Keratinocyte (primary cell): Measurements from ENCODE around the gene TIE1. TPM values are rescaled to one million over a fixed set of nuclear protein-coding genes. Genes with fewer than 3 reads are reported as not detected.

Source experiments
- DNase-seq: peaks from one replicate; pipeline ENCODE4 v3.0.0-alpha.2; 2011; ENCODE audit warnings: low read depth, missing footprints, low spot score
- FAIRE-seq: peaks from 2 replicates; lab custom pipeline; 2011; peaks lifted over from hg19 to GRCh38; lab: Jason Lieb, UNC
- H2AFZ ChIP-seq: 2 replicates; pipeline ENCODE4 v1.6.0; 2012; ENCODE audit warnings: low read length, control low read depth, inconsistent platforms; ENCODE audit not compliant: control insufficient read depth
- H3K27ac ChIP-seq: 2 replicates; pipeline ENCODE4 v1.5.1; 2011; ENCODE audit warnings: low read length; ENCODE audit not compliant: control insufficient read depth, insufficient read depth
- H3K27me3 ChIP-seq: 3 replicates; pipeline ENCODE4 v1.6.0; 2011; ENCODE audit warnings: low read length; ENCODE audit not compliant: control insufficient read depth, insufficient read depth; ENCODE audit errors: extremely low read depth
- H3K36me3 ChIP-seq, 2 experiments: 2 replicates in 1 of 2; 3 replicates in 1 of 2; pipeline ENCODE4 v1.5.1; 2011; ENCODE audit warnings: low read length in 2 of 2, mild to moderate bottlenecking in 1 of 2; ENCODE audit not compliant: control insufficient read depth in 2 of 2, insufficient read depth in 2 of 2; ENCODE audit errors: extremely low read depth in 1 of 2
- H3K4me1 ChIP-seq: 3 replicates; pipeline ENCODE4 v1.5.1; 2011; ENCODE audit warnings: low read length; ENCODE audit not compliant: control insufficient read depth, insufficient read depth; ENCODE audit errors: extremely low read depth
- H3K4me2 ChIP-seq: 3 replicates; pipeline ENCODE4 v1.6.0; 2011; ENCODE audit warnings: low read depth, low read length; ENCODE audit not compliant: control insufficient read depth, insufficient read depth; ENCODE audit errors: extremely low read depth
- H3K4me3 ChIP-seq, 3 experiments: fragments of 200-600 bp in 1 of 3; sonication (generic) in 1 of 3; 2 replicates in 2 of 3; 3 replicates in 1 of 3; pipeline ENCODE4 v1.5.1; 2011 to 2016; ENCODE audit warnings: low read length in 3 of 3, mild to moderate bottlenecking in 3 of 3, control low read depth in 2 of 3, inconsistent platforms in 1 of 3, low read depth in 1 of 3, mixed read lengths in 1 of 3, mixed run types in 1 of 3, moderate library complexity in 1 of 3; ENCODE audit not compliant: control insufficient read depth in 2 of 3, insufficient read depth in 2 of 3; ENCODE audit errors: extremely low read depth in 1 of 3
- H3K79me2 ChIP-seq: 2 replicates; pipeline ENCODE4 v1.6.0; 2012; ENCODE audit warnings: low read length; ENCODE audit not compliant: control insufficient read depth, insufficient read depth
- H3K9ac ChIP-seq: 3 replicates; pipeline ENCODE4 v1.6.0; 2011; ENCODE audit warnings: low read length; ENCODE audit not compliant: control insufficient read depth, insufficient read depth; ENCODE audit errors: extremely low read depth
- H3K9me1 ChIP-seq: 3 replicates; pipeline ENCODE4 v1.6.0; 2011; ENCODE audit warnings: low read length; ENCODE audit not compliant: control insufficient read depth, insufficient read depth; ENCODE audit errors: extremely low read depth
- H3K9me3 ChIP-seq: 2 replicates; pipeline ENCODE4 v1.5.1; 2012; ENCODE audit warnings: low read depth, low read length; ENCODE audit not compliant: control insufficient read depth
- H4K20me1 ChIP-seq: 3 replicates; pipeline ENCODE4 v1.6.0; 2011; ENCODE audit warnings: low read length; ENCODE audit not compliant: control insufficient read depth, insufficient read depth; ENCODE audit errors: extremely low read depth
- CTCF ChIP-seq, 3 experiments: IDR thresholded peaks in 1 of 3; conservative IDR thresholded peaks in 1 of 3; optimal IDR thresholded peaks in 1 of 3; 2 replicates in 2 of 3; 3 replicates in 1 of 3; pipeline versions ENCODE3 to v1.5.1; 2011; ENCODE audit warnings: low read length in 3 of 3, mild to moderate bottlenecking in 3 of 3, moderate library complexity in 2 of 3, control low read depth in 1 of 3, inconsistent platforms in 1 of 3; ENCODE audit not compliant: insufficient read depth in 2 of 3; ENCODE audit errors: extremely low read depth in 1 of 3
- EZH2 ChIP-seq: IDR thresholded peaks from one replicate; pipeline ENCODE4 v1.6.1; 2012; ENCODE audit warnings: inconsistent platforms, mild to moderate bottlenecking, low read length, moderate library complexity
- dilution Hi-C: fragments of 300-500 bp; cut with MboI; formaldehyde crosslinking; loops from one replicate; pipeline ENCODE4 v1.7.0; 2020; ENCODE audit warnings: low sequenced_read_pairs; ENCODE audit not compliant: extremely low pct_ligation_motif_present
- polyA plus RNA-seq, 5 experiments: library from polyadenylated mRNA; depleted of rRNA in 3 of 5; stranded (reverse) in 3 of 5; stranded (forward) in 1 of 5; unstranded in 1 of 5; fragments of >200 nt; gene quantifications; 1 replicate in 1 of 5; 2 replicates in 3 of 5; 3 replicates in 1 of 5; pipeline versions ENCODE4 v1.2.1 to v1.2.3, GENCODE V29; 2011 to 2012; ENCODE audit warnings: missing spikeins in 2 of 5, low read depth in 1 of 5, low replicate concordance in 1 of 5

TIE1 gene
- polyA plus RNA-seq, 1 donor (not counting 4 experiments of a cell fraction or from before 2014, with no cell fraction given), result not detected

- no peak overlapping the region for H3K4me2 ChIP-seq
- DNase-seq (no peak), FAIRE-seq (no peak)
- no peaks in the 10 kb centered on the region for H4K20me1 ChIP-seq
- H3K4me3 ChIP-seq, result no peak overlapping the region
- no peaks in the 10 kb centered on the region for H3K9me3 ChIP-seq
- dilution Hi-C loops, result no loop called here
- H3K36me3 ChIP-seq, result no peaks in the 10 kb centered on the region
- TF ChIP-seq EZH2, result no peak
- no peak for TF ChIP-seq CTCF (optimal IDR thresholded peaks at IDR 0.05 in 1 of 3, IDR thresholded peaks at IDR 0.05 in 1 of 3, conservative IDR thresholded peaks at IDR 0.05 in 1 of 3; ENCODE audit: extremely low read depth in 1 of 3, insufficient read depth in 2 of 3, low read length in 3 of 3)
- no peaks in the 10 kb centered on the region for H3K79me2 ChIP-seq
- H3K27ac ChIP-seq, result no peak overlapping the region
- H3K9me1 ChIP-seq, result no peaks in the 10 kb centered on the region
- no peak overlapping the region for H3K9ac ChIP-seq
- H3K27me3 ChIP-seq, result no peaks in the 10 kb centered on the region
- no peak overlapping the region for H2AFZ ChIP-seq
- H3K4me1 ChIP-seq, result peaks cover 4% of the 10 kb centered on the region
These were observed 21.1 kb upstream of the TIE1 start for GRCh38 chr1:43279666-43280065.

GRCh38 chr1:43280692-43281091, 20.1 kb upstream of the TIE1 start:
- dilution Hi-C loops, result no loop called here
- TF ChIP-seq EZH2 (no peak), CTCF (optimal IDR thresholded peaks at IDR 0.05 in 1 of 3, IDR thresholded peaks at IDR 0.05 in 1 of 3, conservative IDR thresholded peaks at IDR 0.05 in 1 of 3; ENCODE audit: extremely low read depth in 1 of 3, insufficient read depth in 2 of 3, low read length in 3 of 3) (no peak)
- FAIRE-seq, result no peak

More at GRCh38 chr1:43280692-43281091, 20.1 kb upstream of the TIE1 start:
- Histone ChIP-seq H3K27me3 (no peaks in the 10 kb centered on the region), H3K4me2 (no peak overlapping the region), H3K9ac (no peak overlapping the region), H3K9me1 (no peaks in the 10 kb centered on the region), H3K4me1 (peaks cover 10% of the 10 kb centered on the region), H3K79me2 (no peaks in the 10 kb centered on the region), H2AFZ (no peak overlapping the region), H4K20me1 (no peaks in the 10 kb centered on the region), H3K4me3 (no peak overlapping the region), H3K9me3 (no peaks in the 10 kb centered on the region), H3K36me3 (no peaks in the 10 kb centered on the region), H3K27ac (no peak overlapping the region)
- DNase-seq, result no peak
